ENCODE data around the gene SUCNR1. TPM values are rescaled to one million over a fixed set of nuclear protein-coding genes. Genes with fewer than 3 reads are reported as not detected.
"Not testable (repeated sequence)": the region's sequence is repeated elsewhere in the genome, so short reads cannot be mapped to it uniquely, and the experiment has no call there.

Gene SUCNR1
- total RNA-seq, 1 experiment from 2014 or later, result not detected

DNA sequence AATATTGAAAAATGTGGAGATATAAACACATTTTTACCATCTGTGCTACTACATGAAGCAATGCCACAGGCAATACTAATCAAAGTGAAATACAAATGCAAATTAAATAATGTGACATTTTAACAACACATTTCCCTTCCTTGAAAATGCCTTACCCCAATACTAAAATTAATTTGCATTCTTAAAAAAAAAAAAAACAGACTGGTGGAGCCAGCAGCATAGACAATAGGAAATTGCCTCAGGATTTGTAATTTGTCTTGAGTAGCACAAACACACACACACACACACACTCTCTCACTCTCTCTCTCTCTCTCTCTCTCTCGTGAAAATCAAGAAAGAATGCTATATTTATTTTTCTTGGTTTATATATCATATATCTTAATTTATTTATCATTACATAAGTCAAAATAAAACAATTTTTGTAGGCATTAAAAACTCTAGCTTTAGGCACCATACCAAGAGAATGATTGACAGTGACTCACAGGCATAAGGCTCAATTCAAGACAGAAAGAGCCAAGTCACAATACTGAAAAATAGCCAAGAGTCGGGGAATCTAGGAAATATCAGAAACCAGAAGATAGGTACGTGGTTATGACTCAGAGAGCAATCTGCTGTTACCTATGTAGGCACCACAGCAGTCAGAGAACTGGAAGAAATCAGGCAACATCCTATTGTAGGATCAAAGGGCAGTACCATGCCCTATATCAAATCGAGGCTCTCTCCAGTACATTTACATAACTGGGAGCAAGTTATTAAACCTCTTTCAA is 23.0 kb downstream of the SUCNR1 start:
- WGBS (ENCODE audit: extremely low coverage, insufficient read length, low lambda C conversion rate), result no CpG with 5 or more reads among the region's 4 CpGs
- Histone ChIP-seq H2BK120ac (ENCODE audit: low read depth, low read length, poor library complexity, severe bottlenecking) (no peak overlapping the region), H3K14ac (ENCODE audit: insufficient read depth, low read length) (no peak overlapping the region), H4K91ac (ENCODE audit: insufficient read length, low read depth, low read length) (no peak overlapping the region), H2BK5ac (ENCODE audit: insufficient read length, low read length) (no peak overlapping the region), H2BK20ac (ENCODE audit: low read depth, low read length, poor library complexity, severe bottlenecking) (no peak overlapping the region), H4K5ac (ENCODE audit: insufficient read length, low read depth, low read length) (no peak overlapping the region), H2BK15ac (ENCODE audit: low read depth, low read length) (no peak overlapping the region), H4K20me1 (ENCODE audit: control insufficient read depth, insufficient read depth, insufficient read length) (no peaks in the 10 kb centered on the region), H3K27me3 (ENCODE audit: insufficient read depth, low read length) (no peaks in the 10 kb centered on the region), H3K23me2 (ENCODE audit: insufficient read length, low read depth, low read length, poor library complexity, severe bottlenecking) (no peaks in the 10 kb centered on the region), H2AK5ac (ENCODE audit: insufficient read length, low read length) (no peak overlapping the region), H3K9me3 (ENCODE audit: control insufficient read depth, low read depth, low read length) (no peaks in the 10 kb centered on the region), H3K79me1 (ENCODE audit: insufficient read depth, low read depth, low read length, poor library complexity, severe bottlenecking) (no peaks in the 10 kb centered on the region), H2BK12ac (ENCODE audit: insufficient read length, low read depth, low read length) (no peak overlapping the region), H3K4me1 (ENCODE audit: insufficient read depth, low read length) (no peaks in the 10 kb centered on the region), H3K56ac (ENCODE audit: insufficient read length, low read depth, low read length) (no peak overlapping the region), H3K4me2 (ENCODE audit: insufficient read depth, insufficient read length, low read length) (no peak overlapping the region), H4K8ac (replicated peaks; ENCODE audit: insufficient read length, low read depth, low read length) (no peak overlapping the region), H3K79me2 (ENCODE audit: insufficient read depth, low read length) (no peaks in the 10 kb centered on the region), H2AFZ (ENCODE audit: low read length) (no peak overlapping the region), H3K27ac (ENCODE audit: insufficient read length, low read depth, low read length) (no peak overlapping the region), H3T11ph (ENCODE audit: low read length) (no peak overlapping the region), H3K4ac (ENCODE audit: low read depth, low read length) (no peak overlapping the region), H3K23ac (ENCODE audit: insufficient read length, low read depth, low read length) (no peak overlapping the region), H3K9ac (ENCODE audit: extremely low read depth, insufficient read length, low read length) (no peak overlapping the region), H3K18ac (ENCODE audit: insufficient read length, low read depth, low read length) (no peak overlapping the region)
- TF ChIP-seq, protein P1, sequence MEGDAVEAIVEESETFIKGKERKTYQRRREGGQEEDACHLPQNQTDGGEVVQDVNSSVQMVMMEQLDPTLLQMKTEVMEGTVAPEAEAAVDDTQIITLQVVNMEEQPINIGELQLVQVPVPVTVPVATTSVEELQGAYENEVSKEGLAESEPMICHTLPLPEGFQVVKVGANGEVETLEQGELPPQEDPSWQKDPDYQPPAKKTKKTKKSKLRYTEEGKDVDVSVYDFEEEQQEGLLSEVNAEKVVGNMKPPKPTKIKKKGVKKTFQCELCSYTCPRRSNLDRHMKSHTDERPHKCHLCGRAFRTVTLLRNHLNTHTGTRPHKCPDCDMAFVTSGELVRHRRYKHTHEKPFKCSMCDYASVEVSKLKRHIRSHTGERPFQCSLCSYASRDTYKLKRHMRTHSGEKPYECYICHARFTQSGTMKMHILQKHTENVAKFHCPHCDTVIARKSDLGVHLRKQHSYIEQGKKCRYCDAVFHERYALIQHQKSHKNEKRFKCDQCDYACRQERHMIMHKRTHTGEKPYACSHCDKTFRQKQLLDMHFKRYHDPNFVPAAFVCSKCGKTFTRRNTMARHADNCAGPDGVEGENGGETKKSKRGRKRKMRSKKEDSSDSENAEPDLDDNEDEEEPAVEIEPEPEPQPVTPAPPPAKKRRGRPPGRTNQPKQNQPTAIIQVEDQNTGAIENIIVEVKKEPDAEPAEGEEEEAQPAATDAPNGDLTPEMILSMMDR (conservative IDR thresholded peaks at IDR 0.05), result no peak
- H3K9me3 Mint-ChIP-seq, result peaks cover 0 to 3% of the 10 kb centered on the region in 2 experiments; a peak in 1 of 5 replicates
- peaks cover 13 to 17% of the 10 kb centered on the region in 2 experiments for H3K4me1 Mint-ChIP-seq
- no peak for DNase-seq
- H3K36me3 Mint-ChIP-seq (ENCODE audit: insufficient read depth in 1 of 3, low read depth in 3 of 3), result no peaks in the 10 kb centered on the region; a peak in 1 of 7 replicates
- peaks cover 6% of the 10 kb centered on the region for H3K27me3 Mint-ChIP-seq (ENCODE audit: low read depth)
- H3K4me3 Mint-ChIP-seq, result no peak overlapping the region
- no peak overlapping the region for H3K27ac Mint-ChIP-seq

DNA sequence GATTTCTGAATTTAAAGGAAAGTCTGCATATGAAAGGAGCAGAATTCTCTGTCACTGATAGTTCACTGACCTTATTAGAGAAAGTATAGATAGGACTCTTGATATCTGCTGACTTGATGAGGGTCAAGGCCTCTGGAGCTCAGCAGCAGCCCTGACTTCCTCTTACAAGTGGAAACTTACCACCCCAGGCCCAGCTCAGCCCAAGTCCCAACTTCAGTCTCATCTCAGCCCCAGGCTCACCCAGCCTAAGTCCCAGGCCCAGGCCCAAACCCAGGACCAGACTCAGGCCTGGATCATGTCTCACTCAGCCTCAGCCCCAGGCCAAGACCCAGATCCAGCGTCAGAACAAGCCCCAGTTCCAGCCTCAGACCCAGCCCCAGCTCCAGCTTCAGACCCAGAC is 24.7 kb downstream of the SUCNR1 start:
- H3K27me3 Mint-ChIP-seq (ENCODE audit: low read depth); H3K56ac ChIP-seq (ENCODE audit: insufficient read length, low read depth, low read length); H3K36me3 Mint-ChIP-seq (ENCODE audit: insufficient read depth in 1 of 3, low read depth in 3 of 3): not testable (repeated sequence)

More for the DNA sequence above, 24.7 kb downstream of the SUCNR1 start:
- not testable (repeated sequence) for H3K18ac ChIP-seq (ENCODE audit: insufficient read length, low read depth, low read length); H4K8ac ChIP-seq (replicated peaks; ENCODE audit: insufficient read length, low read depth, low read length); H3K23ac ChIP-seq (ENCODE audit: insufficient read length, low read depth, low read length); H2BK120ac ChIP-seq (ENCODE audit: low read depth, low read length, poor library complexity, severe bottlenecking); H3K4me2 ChIP-seq (ENCODE audit: insufficient read depth, insufficient read length, low read length); H4K20me1 ChIP-seq (ENCODE audit: control insufficient read depth, insufficient read depth, insufficient read length); H3T11ph ChIP-seq (ENCODE audit: low read length); H3K27ac ChIP-seq (ENCODE audit: insufficient read length, low read depth, low read length); H3K27ac Mint-ChIP-seq; H3K79me2 ChIP-seq (ENCODE audit: insufficient read depth, low read length); H3K27me3 ChIP-seq (ENCODE audit: insufficient read depth, low read length); H2AK5ac ChIP-seq (ENCODE audit: insufficient read length, low read length); H2AFZ ChIP-seq (ENCODE audit: low read length); H3K9ac ChIP-seq (ENCODE audit: extremely low read depth, insufficient read length, low read length); H2BK15ac ChIP-seq (ENCODE audit: low read depth, low read length); H3K14ac ChIP-seq (ENCODE audit: insufficient read depth, low read length); H4K91ac ChIP-seq (ENCODE audit: insufficient read length, low read depth, low read length); H2BK12ac ChIP-seq (ENCODE audit: insufficient read length, low read depth, low read length); H3K9me3 ChIP-seq (ENCODE audit: control insufficient read depth, low read depth, low read length); H2BK20ac ChIP-seq (ENCODE audit: low read depth, low read length, poor library complexity, severe bottlenecking); H3K9me3 Mint-ChIP-seq; H3K4me1 ChIP-seq (ENCODE audit: insufficient read depth, low read length); H4K5ac ChIP-seq (ENCODE audit: insufficient read length, low read depth, low read length); H3K79me1 ChIP-seq (ENCODE audit: insufficient read depth, low read depth, low read length, poor library complexity, severe bottlenecking); H3K23me2 ChIP-seq (ENCODE audit: insufficient read length, low read depth, low read length, poor library complexity, severe bottlenecking); H3K4ac ChIP-seq (ENCODE audit: low read depth, low read length); DNase-seq; H3K4me3 Mint-ChIP-seq; H2BK5ac ChIP-seq (ENCODE audit: insufficient read length, low read length)
- WGBS (ENCODE audit: extremely low coverage, insufficient read length, low lambda C conversion rate), result no CpG with 5 or more reads among the region's 1 CpG
- peaks cover 15 to 19% of the 10 kb centered on the region in 2 experiments for H3K4me1 Mint-ChIP-seq

All from H9 (cell line).